HG02981 (cell line): ENCODE measurements around the gene PUS3.
"Not testable (repeated sequence)": the region's sequence is repeated elsewhere in the genome, so short reads cannot be mapped to it uniquely, and the experiment has no call there.

ENCODE experiments used
- ATAC-seq: cut with Tn5 transposase; IDR thresholded peaks from one replicate; pipeline ENCODE4 v1.9.1; 2021; ENCODE audit warnings: mild to moderate bottlenecking, moderate library complexity; ENCODE audit not compliant: unreplicated experiment

PUS3 gene

GRCh38 chr11:125873881-125874555 lies 29.0 kb downstream of the PUS3 start:
- ATAC-seq: no peak

- ATAC-seq: no peak
These were observed 30.9 kb downstream of the PUS3 start for GRCh38 chr11:125872138-125872491.

- ATAC-seq: no peak
These were observed 31.4 kb downstream of the PUS3 start for GRCh38 chr11:125871391-125872137.

GRCh38 chr11:125869521-125869920 lies 33.5 kb downstream of the PUS3 start:
- no peak for ATAC-seq

GRCh38 chr11:125865354-125865753 lies 37.7 kb downstream of the PUS3 start:
- ATAC-seq: not testable (repeated sequence)

- not testable (repeated sequence) for ATAC-seq
These were observed 40.2 kb downstream of the PUS3 start for GRCh38 chr11:125862786-125863185.

- ATAC-seq: not testable (repeated sequence)
These were observed 45.3 kb downstream of the PUS3 start for GRCh38 chr11:125857670-125858069.

GRCh38 chr11:125846188-125846587 lies 56.8 kb downstream of the PUS3 start:
- no peak for ATAC-seq
